ENCODE data around the gene TCF4. TPM values are rescaled to one million over a fixed set of nuclear protein-coding genes. Genes with fewer than 3 reads are reported as not detected.

Gene TCF4
- total and polyA plus RNA-seq, 7 donors: 3.5 to 149 (median 106) TPM

DNA sequence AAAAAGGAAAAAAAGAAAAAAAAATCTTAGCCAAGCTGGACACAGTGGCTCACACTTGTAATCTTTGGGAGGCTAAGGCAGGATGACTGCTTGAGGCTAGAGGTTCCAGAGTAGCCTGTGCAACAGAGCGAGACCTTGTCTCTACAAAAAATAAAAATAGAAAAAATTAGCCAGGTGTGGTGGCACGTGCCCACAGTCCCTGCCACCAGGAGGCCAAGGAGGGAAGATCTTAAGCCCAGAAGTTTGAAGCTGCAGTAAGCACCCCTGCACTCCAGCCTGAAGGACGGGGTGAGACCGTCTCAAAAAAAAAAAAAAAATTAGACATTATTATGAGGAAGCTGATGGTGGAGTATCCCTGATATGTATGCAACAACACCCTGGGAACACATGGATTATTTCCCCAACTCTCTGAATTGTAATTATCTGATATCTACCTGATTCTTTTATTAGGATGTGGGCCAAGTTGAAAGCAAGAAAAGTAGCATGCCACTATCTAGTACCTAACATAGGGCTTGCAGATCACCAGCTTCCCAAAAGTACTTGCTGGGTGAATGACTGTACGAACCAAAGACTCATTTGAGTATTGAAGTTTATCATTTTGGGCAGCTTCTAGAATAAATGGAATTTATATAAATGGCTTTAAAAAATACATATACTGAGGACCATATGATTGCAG lies 140.9 kb downstream of the TCF4 start:
- 74 to 75% methylated on average over 5 of the region's 5 CpGs for WGBS, 2 donors
- intact Hi-C loops (cut with DNase I): no loop called here
- Histone ChIP-seq H3K4me1 (peaks cover 0 to 45% (median 8%) of the 10 kb centered on the region in 4 donors), H3K36me3 (no peaks in the 10 kb centered on the region), H3K9me3 (no peaks in the 10 kb centered on the region), H3K4me3 (no peak overlapping the region), H3K27ac (no peak overlapping the region), H3K27me3 (no peaks in the 10 kb centered on the region)
- TF ChIP-seq EP300 (IDR thresholded peaks at IDR 0.05) (no peak), POLR2A (IDR thresholded peaks at IDR 0.05) (no peak), POLR2AphosphoS5 (IDR thresholded peaks at IDR 0.05) (no peak)
- TF ChIP-seq, protein P1, sequence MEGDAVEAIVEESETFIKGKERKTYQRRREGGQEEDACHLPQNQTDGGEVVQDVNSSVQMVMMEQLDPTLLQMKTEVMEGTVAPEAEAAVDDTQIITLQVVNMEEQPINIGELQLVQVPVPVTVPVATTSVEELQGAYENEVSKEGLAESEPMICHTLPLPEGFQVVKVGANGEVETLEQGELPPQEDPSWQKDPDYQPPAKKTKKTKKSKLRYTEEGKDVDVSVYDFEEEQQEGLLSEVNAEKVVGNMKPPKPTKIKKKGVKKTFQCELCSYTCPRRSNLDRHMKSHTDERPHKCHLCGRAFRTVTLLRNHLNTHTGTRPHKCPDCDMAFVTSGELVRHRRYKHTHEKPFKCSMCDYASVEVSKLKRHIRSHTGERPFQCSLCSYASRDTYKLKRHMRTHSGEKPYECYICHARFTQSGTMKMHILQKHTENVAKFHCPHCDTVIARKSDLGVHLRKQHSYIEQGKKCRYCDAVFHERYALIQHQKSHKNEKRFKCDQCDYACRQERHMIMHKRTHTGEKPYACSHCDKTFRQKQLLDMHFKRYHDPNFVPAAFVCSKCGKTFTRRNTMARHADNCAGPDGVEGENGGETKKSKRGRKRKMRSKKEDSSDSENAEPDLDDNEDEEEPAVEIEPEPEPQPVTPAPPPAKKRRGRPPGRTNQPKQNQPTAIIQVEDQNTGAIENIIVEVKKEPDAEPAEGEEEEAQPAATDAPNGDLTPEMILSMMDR (IDR thresholded peaks at IDR 0.05): no peak
- DNase-seq: no peak

DNA sequence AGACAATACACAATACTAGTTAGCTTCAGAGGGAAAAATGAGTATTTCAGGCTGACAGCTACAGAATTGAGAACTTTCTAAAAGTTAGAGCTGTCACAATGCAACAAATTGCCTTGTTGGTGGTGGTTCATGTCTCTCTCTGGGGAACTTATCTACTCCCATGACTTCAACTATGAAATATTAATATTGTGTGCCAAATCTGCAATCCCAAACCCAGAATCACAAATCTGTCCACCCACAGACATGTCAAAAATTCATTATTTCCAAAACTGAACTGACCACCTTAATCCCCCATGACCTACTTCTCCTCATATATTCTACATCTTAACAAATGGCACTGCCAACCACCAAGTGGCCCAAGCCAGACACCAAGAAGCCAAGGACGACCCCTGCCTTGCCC lies 143.5 kb downstream of the TCF4 start:
- H3K27ac ChIP-seq: no peak overlapping the region
- H3K9me3 ChIP-seq: no peaks in the 10 kb centered on the region
- 79 to 88% methylated on average over 1 of the region's 1 CpG for WGBS, 2 donors
- H3K36me3 ChIP-seq: no peaks in the 10 kb centered on the region
- TF ChIP-seq, protein P1 (IDR thresholded peaks at IDR 0.05): no peak
- TF ChIP-seq POLR2AphosphoS5 (IDR thresholded peaks at IDR 0.05) (no peak), EP300 (IDR thresholded peaks at IDR 0.05) (no peak), POLR2A (IDR thresholded peaks at IDR 0.05) (no peak)
- DNase-seq: no peak
- H3K27me3 ChIP-seq: no peaks in the 10 kb centered on the region
- intact Hi-C loops (cut with DNase I): no loop called here
- H3K4me3 ChIP-seq: no peak overlapping the region
- H3K4me1 ChIP-seq: peaks cover 0 to 31% (median 0%) of the 10 kb centered on the region in 4 donors

DNA sequence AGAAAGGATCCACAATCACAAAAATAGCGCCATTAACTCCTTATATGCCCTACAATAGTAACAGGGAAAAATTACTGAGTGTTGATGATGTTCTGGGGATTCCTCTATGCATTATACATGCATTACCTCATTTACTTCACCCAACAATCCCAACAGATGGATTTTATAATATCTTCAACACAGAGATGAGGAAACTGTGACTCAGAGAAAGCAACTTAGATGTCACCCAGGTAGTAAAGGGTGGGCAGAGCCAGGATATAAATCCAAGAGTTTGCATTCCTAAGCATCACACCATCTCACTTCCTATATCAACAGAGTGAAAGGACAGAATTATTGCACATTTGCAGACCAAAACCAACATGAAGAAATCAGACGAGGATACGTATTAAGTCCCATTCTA lies 144.2 kb downstream of the TCF4 start:
- 82 to 93% methylated on average over 3 of the region's 3 CpGs for WGBS, 2 donors
- Histone ChIP-seq H3K27ac (no peak overlapping the region), H3K36me3 (no peaks in the 10 kb centered on the region), H3K9me3 (no peaks in the 10 kb centered on the region), H3K4me3 (no peak overlapping the region), H3K27me3 (no peaks in the 10 kb centered on the region), H3K4me1 (peaks cover 0 to 24% (median 0%) of the 10 kb centered on the region in 4 donors)
- intact Hi-C loops (cut with DNase I): no loop called here
- DNase-seq: no peak
- TF ChIP-seq POLR2A (IDR thresholded peaks at IDR 0.05) (no peak), POLR2AphosphoS5 (IDR thresholded peaks at IDR 0.05) (no peak), EP300 (IDR thresholded peaks at IDR 0.05) (no peak)
- TF ChIP-seq, protein P1 (IDR thresholded peaks at IDR 0.05): no peak

DNA sequence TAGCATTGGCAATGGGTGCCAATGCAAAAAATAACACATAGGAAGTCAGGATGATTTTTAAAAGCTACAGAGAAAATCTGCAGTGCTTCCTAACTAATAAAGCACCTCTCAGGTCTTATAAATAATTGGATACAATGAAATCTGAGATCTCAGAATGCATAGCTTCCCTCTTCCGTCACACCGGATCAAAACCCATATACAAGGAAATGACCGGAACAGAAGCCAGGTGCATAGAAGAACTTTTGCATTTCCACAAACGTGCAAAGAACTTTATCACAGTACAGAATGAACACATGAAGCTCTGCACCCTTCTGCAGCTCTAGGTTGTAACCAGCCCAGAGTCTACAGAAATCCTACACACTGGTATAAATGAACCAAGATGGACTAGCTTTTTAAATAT lies 145.4 kb downstream of the TCF4 start:
- 80 to 82% methylated on average over 4 of the region's 4 CpGs for WGBS, 2 donors

DNA sequence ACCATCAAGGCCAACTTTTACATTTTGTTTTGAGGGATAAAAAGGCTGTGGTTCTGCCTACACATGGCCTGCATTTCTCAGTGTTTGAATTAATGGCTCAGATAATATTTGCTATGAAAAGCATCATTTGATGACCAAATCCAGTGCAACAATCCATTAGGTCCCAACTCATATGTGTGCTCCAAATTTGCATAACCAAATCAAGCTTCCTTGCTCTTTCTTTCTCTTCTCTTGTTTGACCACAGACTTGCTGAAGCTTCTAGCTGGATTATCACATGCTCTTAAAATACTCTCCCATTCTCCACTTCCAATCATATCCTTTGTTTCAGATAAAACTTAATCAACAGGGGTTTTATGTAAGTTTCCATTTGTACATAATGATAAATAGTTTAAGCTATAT lies 147.0 kb downstream of the TCF4 start:
- intact Hi-C loops (cut with DNase I): no loop called here
- Histone ChIP-seq H3K27ac (no peak overlapping the region), H3K4me1 (peaks cover 0 to 15% (median 0%) of the 10 kb centered on the region in 4 donors), H3K4me3 (no peak overlapping the region), H3K27me3 (no peaks in the 10 kb centered on the region), H3K36me3 (no peaks in the 10 kb centered on the region), H3K9me3 (no peaks in the 10 kb centered on the region)
- DNase-seq: no peak
- TF ChIP-seq POLR2A (IDR thresholded peaks at IDR 0.05) (no peak), EP300 (IDR thresholded peaks at IDR 0.05) (no peak), POLR2AphosphoS5 (IDR thresholded peaks at IDR 0.05) (no peak)
- TF ChIP-seq, protein P1 (IDR thresholded peaks at IDR 0.05): no peak

More for the DNA sequence above, 145.4 kb downstream of the TCF4 start:
- TF ChIP-seq POLR2A (IDR thresholded peaks at IDR 0.05) (no peak), POLR2AphosphoS5 (IDR thresholded peaks at IDR 0.05) (no peak)
- H3K27me3 ChIP-seq: no peaks in the 10 kb centered on the region
- H3K9me3 ChIP-seq: no peaks in the 10 kb centered on the region
- DNase-seq: no peak
- H3K27ac ChIP-seq: no peak overlapping the region
- intact Hi-C loops (cut with DNase I): no loop called here
- no peak overlapping the region for H3K4me3 ChIP-seq
- peaks cover 0 to 15% (median 0%) of the 10 kb centered on the region in 4 donors for H3K4me1 ChIP-seq
- no peaks in the 10 kb centered on the region for H3K36me3 ChIP-seq

Measured in sigmoid colon (tissue), 7 donors.